ENCODE measurements around the gene SLC19A2. TPM values are rescaled to one million over a fixed set of nuclear protein-coding genes. Genes with fewer than 3 reads are reported as not detected.

The SLC19A2 gene
- total and polyA plus RNA-seq, 2 of the 13 experiments (the other 11 are each of a cell fraction or from before 2014, with no cell fraction given) = 30.4 to 56.0 TPM

DNA sequence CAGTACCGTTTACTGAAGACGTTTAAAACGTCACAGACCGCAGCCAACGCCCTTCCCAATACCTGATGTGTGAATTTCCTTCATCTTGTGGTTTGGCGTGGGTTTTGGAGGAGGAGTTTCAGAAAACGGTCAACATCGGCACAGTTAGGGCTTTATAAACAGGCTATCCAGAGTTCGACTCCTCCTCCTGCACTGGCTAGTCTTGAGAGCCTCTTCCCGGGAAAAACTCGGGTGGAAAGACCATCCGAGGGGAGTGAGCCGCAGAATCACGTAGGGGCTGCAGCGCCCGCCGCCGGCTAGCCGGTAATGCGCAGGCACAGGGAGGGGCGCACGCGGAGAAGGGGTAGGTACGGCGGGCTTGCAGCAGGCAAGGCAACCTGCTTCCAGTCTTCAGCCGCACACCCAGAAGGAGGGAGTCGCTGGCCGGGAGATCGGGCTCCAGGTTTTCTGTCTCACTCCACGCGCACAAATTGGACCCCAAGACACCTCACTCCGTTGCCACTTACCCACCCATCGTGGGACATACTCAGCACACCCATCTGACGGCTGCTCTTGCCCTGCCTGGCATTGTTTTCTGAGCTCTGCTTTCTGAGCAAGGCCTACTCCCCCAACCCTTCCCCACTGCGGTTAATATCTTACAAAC, 25.4 kb downstream of the SLC19A2 start (continued):
- TF ChIP-seq ZNF318 (CRISPR knock-in tag; IDR thresholded peaks at IDR 0.05) (no peak), ZNF30 (CRISPR knock-in tag; IDR thresholded peaks at IDR 0.05) (no peak), NR1H2 (CRISPR knock-in tag; IDR thresholded peaks at IDR 0.05; ENCODE audit: borderline replicate concordance, low read depth) (no peak), RFX3 (CRISPR knock-in tag; IDR thresholded peaks at IDR 0.05) (no peak), SIX1 (CRISPR knock-in tag; IDR thresholded peaks at IDR 0.05; ENCODE audit: borderline replicate concordance) (no peak), ZNF703 (CRISPR knock-in tag; IDR thresholded peaks at IDR 0.05; ENCODE audit: borderline replicate concordance) (no peak), NONO (IDR thresholded peaks at IDR 0.05) (no peak), NONO (CRISPR knock-in tag; conservative IDR thresholded peaks at IDR 0.05) (no peak), MAX (IDR thresholded peaks at IDR 0.05) (peak; percentile 40; the same call in 1 of the 2 replicates), ZNF292 (CRISPR knock-in tag; IDR thresholded peaks at IDR 0.05; ENCODE audit: borderline replicate concordance, low read depth) (peak; percentile 22; the same call in 1 of the 2 replicates), ZNF367 (CRISPR knock-in tag; IDR thresholded peaks at IDR 0.05; ENCODE audit: borderline replicate concordance) (no peak), NFKB2 (CRISPR knock-in tag; IDR thresholded peaks at IDR 0.05; ENCODE audit: borderline replicate concordance) (0 out of 2 replicates have a peak, but pooled peaks have one; percentile 47), SP2 (CRISPR knock-in tag; IDR thresholded peaks at IDR 0.05) (0 out of 2 replicates have a peak, but pooled peaks have one; percentile 24), ZFP90 (CRISPR knock-in tag; IDR thresholded peaks at IDR 0.05; ENCODE audit: borderline replicate concordance) (peak; percentile 73; the same call in 1 of the 2 replicates), ZNF569 (CRISPR knock-in tag; IDR thresholded peaks at IDR 0.05; ENCODE audit: borderline replicate concordance) (no peak), MEF2D (CRISPR knock-in tag; IDR thresholded peaks at IDR 0.05) (no peak), SALL1 (CRISPR knock-in tag; IDR thresholded peaks at IDR 0.05) (peak; percentile 72), ZNF644 (CRISPR knock-in tag; IDR thresholded peaks at IDR 0.05; ENCODE audit: low read depth) (no peak), KMT2A (CRISPR knock-in tag; IDR thresholded peaks at IDR 0.05) (no peak), AHR (CRISPR knock-in tag; IDR thresholded peaks at IDR 0.05) (no peak)

Measured in HepG2 (cell line).